Psoas muscle (tissue), 8 donors: ENCODE data around the gene FAM83F. TPM values are rescaled to one million over a fixed set of nuclear protein-coding genes. Genes with fewer than 3 reads are reported as not detected.

ENCODE experiments used
- ATAC-seq, 4 donors: fragments of 200-7000 bp; cut with Tn5 transposase; one replicate each; pipeline ENCODE4 v1.9.1; 2020; ENCODE audit warnings: moderate library complexity in 3 of 4, mild to moderate bottlenecking in 2 of 4
- DNase-seq, 2 donors: peaks; one replicate each; pipeline ENCODE4 v3.0.0-alpha.2; 2020
- H3K27ac ChIP-seq: fragments of 200-600 bp; one replicate; pipeline ENCODE4 v1.8.0; 2022
- H3K27me3 ChIP-seq, 3 donors: fragments of 200-600 bp in 1 of 3; one replicate each; pipeline versions ENCODE4 v1.6.1 to v1.8.0; 2013 to 2022; ENCODE audit warnings: low read length in 2 of 3, mild to moderate bottlenecking in 2 of 3, moderate library complexity in 1 of 3; ENCODE audit not compliant: insufficient read depth in 3 of 3
- H3K36me3 ChIP-seq, 2 donors: fragments of 200-600 bp in 1 of 2; one replicate each; pipeline versions ENCODE4 v1.6.1 to v1.8.0; 2013 to 2022; ENCODE audit warnings: low read depth in 1 of 2, mild to moderate bottlenecking in 1 of 2, moderate library complexity in 1 of 2; ENCODE audit not compliant: insufficient read depth in 1 of 2
- H3K4me1 ChIP-seq: fragments of 200-600 bp; one replicate; pipeline ENCODE4 v1.8.0; 2022
- H3K4me3 ChIP-seq: fragments of 200-600 bp; one replicate; pipeline ENCODE4 v1.8.0; 2022; ENCODE audit warnings: mild to moderate bottlenecking
- H3K9me3 ChIP-seq: fragments of 200-600 bp; one replicate; pipeline ENCODE4 v1.8.0; 2022
- CTCF ChIP-seq: fragments of 200-600 bp; IDR thresholded peaks from one replicate; pipeline ENCODE4 v1.8.0; 2022; ENCODE audit warnings: antibody characterized with exemption
- WGBS, 3 donors: extraction: QIAGEN DNeasy Blood & Tissue Kit; methylation state at CpG; one replicate each; pipeline versions ENCODE4 v1.1.6 to v1.1.7; 2013; 5-methylcytosine and 5-hydroxymethylcytosine counted together
- intact Hi-C, 2 donors: fragments of 100-400 bp; cut with DNase I; formaldehyde crosslinking; loops; one replicate each; pipeline versions ENCODE4 v1.11.0 to v1.14.2; 2022
- polyA plus RNA-seq, 3 donors: library from polyadenylated mRNA; stranded (reverse); fragments of 200-250 nt; gene quantifications; one replicate each; pipeline ENCODE4 v1.2.3, GENCODE V29; 2013
- total RNA-seq, 4 donors: library from RNA; stranded (reverse); fragmentation: NEBNext Ultra II Directional in 2 of 4; extraction: Animal tissue kit (Norgen Biotek cat#: 25700) in 2 of 4; gene quantifications; one replicate each; pipeline versions ENCODE4 v1.2.1 to v1.2.4, GENCODE V29; 2021 to 2023
- donor health status: healthy with polysubstance abuse.
- donor health status: DM: no; HTN: no; CAD: no; lungs with moderate emphysema.
- donor health status: Bipolar disorder and iron deficiency.
- donor health status: healthy.
- donor health status: DM: yes; HTN: yes; CAD: no.
- donor health status: DM: no; HTN: no; CAD: no.
- donor health status: DM: no; HTN: no; CAD: no.
- donor health status: DM: yes; HTN: yes; CAD: no.

FAM83F gene
- total and polyA plus RNA-seq, 7 donors, result under 0.01 to 0.10 (median 0.03) TPM; not detected in 1

DNA sequence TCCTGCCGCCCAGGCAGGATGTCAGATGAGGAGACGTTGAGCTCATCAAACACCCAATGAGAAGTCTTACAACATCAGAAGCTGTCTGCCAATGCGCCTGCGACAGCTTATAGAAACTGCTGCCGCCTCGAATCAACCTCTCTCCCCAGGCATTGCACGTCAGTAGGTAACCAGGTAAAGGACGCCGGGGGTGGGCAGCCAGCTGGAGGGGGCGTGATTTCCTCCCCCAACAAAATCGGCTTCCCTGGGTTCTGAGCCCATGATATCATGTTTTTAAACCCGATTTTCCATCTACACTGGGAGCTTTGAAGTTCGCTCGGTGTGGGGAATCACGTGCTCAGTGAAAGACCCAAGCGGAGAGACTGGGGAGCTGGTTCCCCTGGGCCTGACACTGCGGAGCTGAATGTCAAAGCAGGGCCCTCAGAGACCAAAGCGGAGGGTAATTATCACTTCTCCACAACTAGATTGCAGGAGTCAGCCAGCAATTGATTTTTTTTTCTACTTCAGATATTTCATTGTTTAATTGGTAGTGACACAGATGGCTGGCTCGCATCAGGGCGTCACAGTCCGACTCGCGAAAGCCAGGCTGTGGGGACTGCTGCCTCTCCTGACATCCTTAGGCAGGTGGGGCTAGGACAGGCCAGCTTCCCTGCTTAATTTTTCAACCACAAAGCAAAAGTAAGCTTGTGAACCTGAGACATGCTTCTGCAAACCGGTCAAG is 15.4 kb downstream of the FAM83F start:
- intact Hi-C loops, result no loop called here
- Histone ChIP-seq H3K4me1 (no peaks in the 10 kb centered on the region), H3K27me3 (peaks cover 3 to 47% (median 7%) of the 10 kb centered on the region in 3 donors), H3K36me3 (no peaks in the 10 kb centered on the region), H3K4me3 (no peak overlapping the region), H3K9me3 (no peaks in the 10 kb centered on the region), H3K27ac (no peak overlapping the region)
- WGBS, 3 donors, result 37 to 51% (median 42%) methylated on average over 24 of the region's 24 CpGs
- TF ChIP-seq CTCF, result no peak
- ATAC-seq, result no peak
- DNase-seq, result no peak

DNA sequence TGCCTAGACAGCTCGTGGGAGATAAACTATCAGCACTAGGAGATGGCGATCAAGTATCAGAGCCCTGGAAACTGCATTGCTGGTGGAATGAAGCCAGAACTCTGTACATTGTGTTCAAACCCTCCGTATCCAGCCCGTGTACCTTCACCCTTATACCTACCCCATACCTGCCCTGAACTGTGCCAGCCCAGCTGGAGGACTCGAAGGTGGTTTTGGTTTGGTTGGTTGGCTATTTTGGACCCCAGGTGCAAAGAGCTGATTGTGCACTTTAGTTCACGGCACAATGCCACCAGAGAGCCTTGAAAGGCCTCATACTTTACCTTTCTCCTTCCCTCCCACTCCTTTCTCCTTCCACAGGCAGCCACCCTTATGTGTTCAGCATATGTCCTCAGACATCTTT is 16.0 kb downstream of the FAM83F start:
- Histone ChIP-seq H3K4me3 (no peak overlapping the region), H3K4me1 (no peaks in the 10 kb centered on the region), H3K36me3 (no peaks in the 10 kb centered on the region), H3K27ac (no peak overlapping the region), H3K27me3 (peaks cover 3 to 54% (median 7%) of the 10 kb centered on the region in 3 donors), H3K9me3 (no peaks in the 10 kb centered on the region)
- intact Hi-C loops, result no loop called here
- no peak for ATAC-seq
- DNase-seq, result no peak
- no peak for TF ChIP-seq CTCF
- 72 to 81% (median 78%) methylated on average over 6 of the region's 6 CpGs for WGBS, 3 donors

- peaks cover 2 to 36% (median 3%) of the 10 kb centered on the region in 3 donors for H3K27me3 ChIP-seq
- H3K36me3 ChIP-seq, result no peaks in the 10 kb centered on the region
- TF ChIP-seq CTCF, result no peak
- H3K9me3 ChIP-seq, result no peaks in the 10 kb centered on the region
- ATAC-seq (no peak), DNase-seq (no peak)
- intact Hi-C loops, result no loop called here
- H3K4me1 ChIP-seq, result no peaks in the 10 kb centered on the region
- H3K27ac ChIP-seq, result no peak overlapping the region
- H3K4me3 ChIP-seq, result no peak overlapping the region
- 81 to 89% (median 85%) methylated on average over 5 of the region's 5 CpGs for WGBS, 3 donors
Measured at GRCh38 chr22:40014667-40015248, 20.0 kb downstream of the FAM83F start.

DNA sequence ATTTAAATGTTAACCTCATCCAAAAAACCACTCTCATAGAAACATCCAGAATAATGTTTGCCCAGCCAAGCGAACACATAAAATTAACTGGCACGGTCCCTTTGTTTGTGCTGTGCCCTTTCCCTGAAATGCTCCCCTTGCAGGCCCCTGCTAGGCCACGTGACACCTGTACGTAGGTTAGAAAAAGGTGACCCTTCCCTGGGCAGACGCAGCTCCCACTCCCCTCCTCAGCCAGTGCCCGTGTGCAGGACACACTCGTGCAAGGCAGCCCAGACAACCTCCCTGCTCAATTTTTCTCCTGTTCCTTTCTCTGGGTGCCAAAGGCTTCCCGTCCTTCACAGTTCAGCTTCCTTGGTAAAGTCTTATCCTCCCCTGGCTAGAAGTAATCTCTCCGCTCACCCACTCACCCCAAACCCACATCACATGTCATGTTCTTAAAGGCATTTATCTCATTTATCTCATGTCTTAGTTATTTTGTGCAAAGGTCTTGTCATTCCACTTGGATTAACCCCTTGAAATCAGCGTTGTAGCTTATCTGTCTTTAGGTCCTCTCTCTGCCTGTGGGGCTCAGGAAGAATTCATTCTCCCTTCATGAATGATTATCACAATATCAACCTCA is 20.7 kb downstream of the FAM83F start:
- intact Hi-C loops, result no loop called here
- WGBS, 3 donors, result 79 to 88% (median 80%) methylated on average over 10 of the region's 10 CpGs
- DNase-seq, result no peak
- no peak for ATAC-seq
- Histone ChIP-seq H3K4me3 (no peak overlapping the region), H3K36me3 (no peaks in the 10 kb centered on the region), H3K27me3 (peaks cover 0 to 32% (median under 1%) of the 10 kb centered on the region in 3 donors), H3K27ac (no peak overlapping the region), H3K4me1 (no peaks in the 10 kb centered on the region), H3K9me3 (no peaks in the 10 kb centered on the region)
- no peak for TF ChIP-seq CTCF
